Lower lobe of right lung (tissue), 2 donors: ENCODE measurements around the gene NPAS2. TPM values are rescaled to one million over a fixed set of nuclear protein-coding genes. Genes with fewer than 3 reads are reported as not detected.

Experiments used
- ATAC-seq, 2 donors: fragments of 200-7000 bp; cut with Tn5 transposase; one replicate each; pipeline ENCODE4 v1.9.1; 2020 to 2022; ENCODE audit warnings: mild to moderate bottlenecking in 2 of 2, moderate library complexity in 2 of 2
- DNase-seq: peaks from one replicate; pipeline ENCODE4 v3.0.0-alpha.2; 2020
- H3K27ac ChIP-seq: fragments of 200-600 bp; one replicate; pipeline ENCODE4 v1.8.0; 2022
- H3K27me3 ChIP-seq: fragments of 200-600 bp; one replicate; pipeline ENCODE4 v1.8.0; 2022; ENCODE audit warnings: low read depth
- H3K36me3 ChIP-seq: fragments of 200-600 bp; one replicate; pipeline ENCODE4 v1.8.0; 2022; ENCODE audit warnings: mild to moderate bottlenecking
- H3K4me1 ChIP-seq: fragments of 200-600 bp; one replicate; pipeline ENCODE4 v1.8.0; 2022
- H3K4me3 ChIP-seq: fragments of 200-600 bp; one replicate; pipeline ENCODE4 v1.8.0; 2022; ENCODE audit warnings: mild to moderate bottlenecking
- H3K9me3 ChIP-seq: fragments of 200-600 bp; one replicate; pipeline ENCODE4 v1.8.0; 2022
- CTCF ChIP-seq: fragments of 200-600 bp; IDR thresholded peaks from one replicate; pipeline ENCODE4 v1.8.0; 2022; ENCODE audit warnings: antibody characterized with exemption, mild to moderate bottlenecking
- intact Hi-C: fragments of 100-400 bp; cut with DNase I; formaldehyde crosslinking; loops from one replicate; pipeline ENCODE4 v1.11.0; 2022
- total RNA-seq: library from RNA; stranded (reverse); fragmentation: NEBNext Ultra II Directional; extraction: Animal tissue kit (Norgen Biotek cat#: 25700); gene quantifications from one replicate; pipeline ENCODE4 v1.2.1, GENCODE V29; 2021
- donor health status: DM: no; HTN: yes; CAD: no; lungs with severe emphysema.

NPAS2 gene
- total RNA-seq, 1 donor from 2014 or later = 10.1 TPM

DNA sequence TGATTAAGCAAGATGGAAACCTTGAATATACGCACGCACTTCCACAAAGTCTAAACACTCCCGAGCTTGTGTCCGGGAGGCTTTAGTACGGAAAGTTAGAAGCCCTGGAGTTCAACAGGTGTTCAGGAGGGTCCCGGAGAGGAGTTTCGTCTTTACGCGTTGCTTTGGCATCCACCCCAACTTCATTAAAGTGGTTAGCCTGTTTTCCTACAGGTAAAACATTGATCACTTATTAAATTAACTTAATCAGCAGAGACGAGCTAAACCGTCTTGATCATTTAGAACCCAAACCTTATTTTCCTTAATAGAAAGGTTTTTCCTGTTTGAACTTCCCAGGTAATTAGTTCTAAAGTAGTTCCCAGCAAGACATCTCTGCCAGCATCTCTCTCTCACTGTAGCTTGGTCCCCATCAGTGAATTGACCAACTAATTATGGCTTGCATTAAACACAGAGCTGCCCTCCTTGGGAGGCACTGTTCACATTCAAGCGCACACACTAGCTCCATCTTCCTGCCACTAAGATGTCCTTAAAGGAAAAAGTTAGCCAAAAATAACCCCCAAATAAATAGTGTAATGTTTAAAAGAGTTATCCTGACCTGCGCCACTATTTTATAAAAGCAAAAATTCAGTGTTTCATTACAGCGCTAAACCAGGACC lies 1.4 kb downstream of the NPAS2 start:
- ATAC-seq (no peak), DNase-seq (no peak)
- peaks cover 13% of the 10 kb centered on the region for H3K27me3 ChIP-seq
- H3K9me3 ChIP-seq = no peaks in the 10 kb centered on the region
- no peaks in the 10 kb centered on the region for H3K36me3 ChIP-seq
- intact Hi-C loops = no loop called here
- peak overlapping the region; percentile 67 for H3K4me3 ChIP-seq
- peaks cover 18% of the 10 kb centered on the region for H3K4me1 ChIP-seq
- no peak overlapping the region for H3K27ac ChIP-seq
- no peak for TF ChIP-seq CTCF

DNA sequence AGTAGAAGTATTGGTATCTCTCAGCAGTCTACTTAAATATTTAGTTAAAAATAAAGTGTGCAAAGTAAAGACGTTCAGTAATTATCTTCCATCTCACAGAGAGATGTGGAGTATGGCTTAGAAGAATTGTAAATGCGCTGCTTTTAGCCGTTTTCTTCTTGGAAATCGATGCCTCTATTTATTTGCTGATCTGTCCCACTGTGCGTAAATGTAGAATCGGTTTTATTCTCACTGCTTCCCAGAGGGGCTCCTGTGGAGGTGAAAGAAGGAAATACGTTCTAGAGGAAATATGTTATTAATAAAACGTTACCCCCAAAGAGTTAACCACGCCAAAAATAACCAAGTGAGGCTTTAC lies 1.9 kb downstream of the NPAS2 start:
- ATAC-seq = no peak
- intact Hi-C loops = no loop called here

DNA sequence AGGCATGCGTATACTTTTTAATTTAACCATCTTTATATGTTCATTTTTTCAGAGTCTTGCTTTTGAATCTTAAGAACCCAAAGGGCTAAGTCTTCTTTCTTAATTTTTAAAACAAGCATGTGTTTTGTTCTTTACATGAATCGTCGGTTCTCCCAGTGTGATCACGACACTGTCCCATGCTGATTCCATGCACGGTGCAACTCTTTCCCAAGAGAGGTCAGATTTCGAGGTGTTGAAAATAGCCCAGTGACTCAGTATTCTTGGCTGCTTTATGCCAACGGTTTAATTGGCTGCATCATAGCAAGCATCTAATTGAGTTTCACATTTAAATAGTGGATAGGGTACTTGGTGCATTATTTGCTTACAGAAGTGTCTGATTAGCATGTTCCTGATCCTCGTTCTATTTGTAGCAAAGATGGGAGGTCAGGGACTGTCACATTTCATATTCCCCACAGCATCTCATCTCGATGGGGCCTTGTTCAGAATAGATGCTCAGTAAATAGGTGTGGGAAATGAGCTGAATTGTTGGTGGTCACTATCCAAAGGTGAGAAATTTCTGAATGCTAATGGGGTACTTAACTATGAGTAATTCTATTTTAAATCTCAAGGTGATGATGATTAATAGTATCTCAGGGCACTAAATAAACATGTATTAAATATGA lies 2.8 kb downstream of the NPAS2 start:
- Histone ChIP-seq H3K4me3 (no peak overlapping the region), H3K36me3 (no peaks in the 10 kb centered on the region), H3K4me1 (peaks cover 18% of the 10 kb centered on the region), H3K27ac (no peak overlapping the region), H3K27me3 (peaks cover 13% of the 10 kb centered on the region), H3K9me3 (no peaks in the 10 kb centered on the region)
- no peak for DNase-seq
- no peak for TF ChIP-seq CTCF
- intact Hi-C loops = no loop called here
- no peak for ATAC-seq

More for the DNA sequence above, 1.9 kb downstream of the NPAS2 start:
- H3K4me3 ChIP-seq = no peak overlapping the region
- no peak for TF ChIP-seq CTCF
- H3K4me1 ChIP-seq = peaks cover 18% of the 10 kb centered on the region
- no peak overlapping the region for H3K27ac ChIP-seq
- H3K27me3 ChIP-seq = peaks cover 13% of the 10 kb centered on the region
- no peaks in the 10 kb centered on the region for H3K9me3 ChIP-seq
- no peak for DNase-seq
- H3K36me3 ChIP-seq = no peaks in the 10 kb centered on the region

DNA sequence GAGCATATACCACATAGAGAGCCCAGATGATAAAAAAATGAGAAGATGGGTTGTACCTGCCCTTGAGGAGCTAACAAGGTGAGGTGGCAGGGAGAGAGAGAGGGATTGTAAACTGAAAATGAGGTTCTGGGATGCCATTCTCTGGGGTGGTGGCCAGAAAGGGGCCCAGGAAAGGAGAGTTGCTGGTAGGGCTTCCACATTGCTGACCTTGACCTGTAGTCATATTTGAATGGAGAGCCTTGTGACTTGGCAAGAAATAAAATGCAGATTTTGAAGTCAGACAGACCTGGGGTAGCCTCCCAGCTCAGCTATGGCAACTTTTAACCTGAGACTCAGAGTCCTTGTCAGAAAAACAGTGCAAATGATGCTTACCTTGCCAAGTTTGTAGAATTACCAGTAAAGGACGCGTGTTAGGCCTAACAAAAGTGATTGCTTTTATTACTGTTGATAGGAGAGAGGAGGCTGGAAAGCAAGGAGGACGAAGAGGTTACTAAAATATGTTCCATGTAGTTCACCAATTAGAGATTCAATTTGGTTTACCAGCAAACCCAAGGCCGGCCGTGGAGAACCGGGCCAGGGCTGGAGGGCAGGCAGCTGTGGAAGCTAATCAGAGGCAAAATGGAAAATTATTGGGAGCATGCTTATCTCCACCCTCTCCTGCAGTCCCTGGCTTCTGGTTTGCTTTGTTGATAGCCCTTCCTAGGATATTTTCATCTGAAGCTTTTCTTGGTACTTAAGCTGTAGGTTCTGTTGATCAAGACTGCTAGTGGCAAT lies 3.9 kb downstream of the NPAS2 start:
- no peak overlapping the region for H3K27ac ChIP-seq
- H3K9me3 ChIP-seq = no peaks in the 10 kb centered on the region
- no peaks in the 10 kb centered on the region for H3K36me3 ChIP-seq
- peaks cover 7% of the 10 kb centered on the region for H3K4me1 ChIP-seq
- intact Hi-C loops = no loop called here
- H3K4me3 ChIP-seq = no peak overlapping the region
- ATAC-seq (no peak), DNase-seq (no peak)
- no peak for TF ChIP-seq CTCF
- peaks cover 13% of the 10 kb centered on the region for H3K27me3 ChIP-seq

GRCh38 chr2:100824842-100825241 lies 4.9 kb downstream of the NPAS2 start:
- TF ChIP-seq CTCF = no peak
- H3K9me3 ChIP-seq = no peaks in the 10 kb centered on the region
- H3K36me3 ChIP-seq = no peaks in the 10 kb centered on the region
- intact Hi-C loops = no loop called here
- no peak for ATAC-seq
- H3K27ac ChIP-seq = no peak overlapping the region
- peaks cover 9% of the 10 kb centered on the region for H3K27me3 ChIP-seq
- H3K4me3 ChIP-seq = no peak overlapping the region
- DNase-seq = no peak
- no peaks in the 10 kb centered on the region for H3K4me1 ChIP-seq
